NT2/D1 (cell line): ENCODE results near the gene VEGFC.

Experiments used
- SUZ12 ChIP-seq: IDR thresholded peaks from 2 replicates; pipeline ENCODE4 v1.6.1; 2011; ENCODE audit not compliant: insufficient read length, insufficient read depth; ENCODE audit errors: extremely low read depth
- YY1 ChIP-seq: IDR thresholded peaks from 2 replicates; pipeline ENCODE4 v1.6.1; 2011; ENCODE audit not compliant: insufficient read length, insufficient read depth
- ZNF274 ChIP-seq: IDR thresholded peaks from 2 replicates; pipeline ENCODE4 v1.6.1; 2011; ENCODE audit warnings: mild to moderate bottlenecking, low read depth, low read length

- TF ChIP-seq ZNF274 (no peak), YY1 (no peak), SUZ12 (no peak)
Observed at GRCh38 chr4:176794651-176795050, 1.9 kb upstream of the VEGFC start.
